Activated CD8-positive, alpha-beta memory T cell treated with anti-CD3 and anti-CD28 coated beads, Interleukin-2, amount 50 U/mL, for 4 hours (primary cell): Measurements from ENCODE around the gene DLG4.
"Not testable (repeated sequence)": the region's sequence is repeated elsewhere in the genome, so short reads cannot be mapped to it uniquely, and the experiment has no call there.

Experiments
- DNase-seq: peaks from one replicate; pipeline ENCODE4 v3.0.0-alpha.2; 2020

Gene DLG4

GRCh38 chr17:7248796-7249195 lies 29.2 kb upstream of the DLG4 start:
- DNase-seq: no peak

- no peak for DNase-seq
Measured at GRCh38 chr17:7246779-7247178, 27.1 kb upstream of the DLG4 start.

- DNase-seq: not testable (repeated sequence)
Measured at GRCh38 chr17:7243838-7244237, 24.2 kb upstream of the DLG4 start.

GRCh38 chr17:7243453-7243729 lies 23.8 kb upstream of the DLG4 start:
- DNase-seq: no peak

GRCh38 chr17:7242717-7243452 lies 23.2 kb upstream of the DLG4 start:
- peak; percentile 91 for DNase-seq

- peak; percentile 92 for DNase-seq
Measured at GRCh38 chr17:7241783-7242716, 22.4 kb upstream of the DLG4 start, which contains the start of gene GABARAP. TSS of gene GABARAP (minus strand) at chr17:7242449. CDS start at chr17:7242330, 119 bp downstream.

GRCh38 chr17:7241090-7241733 lies 21.6 kb upstream of the DLG4 start:
- no peak for DNase-seq

GRCh38 chr17:7240375-7240774 lies 20.7 kb upstream of the DLG4 start:
- DNase-seq: no peak

GRCh38 chr17:7239091-7240027 lies 19.7 kb upstream of the DLG4 start, which contains the start of gene PHF23:
TSS of gene PHF23 (minus strand) at chr17:7239457. CDS start at chr17:7239279, 178 bp downstream.
- peak; percentile 96 for DNase-seq

GRCh38 chr17:7238420-7239090 lies 18.9 kb upstream of the DLG4 start:
- DNase-seq: no peak

- peak; percentile 87 for DNase-seq
Measured at GRCh38 chr17:7237761-7238419, 18.3 kb upstream of the DLG4 start.

- no peak for DNase-seq
Measured at GRCh38 chr17:7237266-7237760, 17.7 kb upstream of the DLG4 start.

GRCh38 chr17:7236808-7237207 lies 17.2 kb upstream of the DLG4 start:
- DNase-seq: no peak

GRCh38 chr17:7235693-7236665 lies 16.3 kb upstream of the DLG4 start:
- no peak for DNase-seq

GRCh38 chr17:7234083-7234951 lies 14.7 kb upstream of the DLG4 start, which contains the start of gene DVL2:
TSS of gene DVL2 (minus strand) at chr17:7234517. CDS start at chr17:7234262, 255 bp downstream.
- peak; percentile 95 for DNase-seq

- DNase-seq: no peak
Measured at GRCh38 chr17:7233701-7234082, 14.1 kb upstream of the DLG4 start.

GRCh38 chr17:7232114-7232513 lies 12.5 kb upstream of the DLG4 start:
- no peak for DNase-seq

- DNase-seq: no peak
Measured at GRCh38 chr17:7229504-7229903, 9.9 kb upstream of the DLG4 start.

GRCh38 chr17:7228920-7229319 lies 9.3 kb upstream of the DLG4 start:
- no peak for DNase-seq
